NT2/D1 (cell line): ENCODE measurements around the gene PDK2.

Experiments used
- YY1 ChIP-seq: IDR thresholded peaks from 2 replicates; pipeline ENCODE4 v1.6.1; 2011; ENCODE audit not compliant: insufficient read length, insufficient read depth
- ZNF274 ChIP-seq: IDR thresholded peaks from 2 replicates; pipeline ENCODE4 v1.6.1; 2011; ENCODE audit warnings: mild to moderate bottlenecking, low read depth, low read length

DNA sequence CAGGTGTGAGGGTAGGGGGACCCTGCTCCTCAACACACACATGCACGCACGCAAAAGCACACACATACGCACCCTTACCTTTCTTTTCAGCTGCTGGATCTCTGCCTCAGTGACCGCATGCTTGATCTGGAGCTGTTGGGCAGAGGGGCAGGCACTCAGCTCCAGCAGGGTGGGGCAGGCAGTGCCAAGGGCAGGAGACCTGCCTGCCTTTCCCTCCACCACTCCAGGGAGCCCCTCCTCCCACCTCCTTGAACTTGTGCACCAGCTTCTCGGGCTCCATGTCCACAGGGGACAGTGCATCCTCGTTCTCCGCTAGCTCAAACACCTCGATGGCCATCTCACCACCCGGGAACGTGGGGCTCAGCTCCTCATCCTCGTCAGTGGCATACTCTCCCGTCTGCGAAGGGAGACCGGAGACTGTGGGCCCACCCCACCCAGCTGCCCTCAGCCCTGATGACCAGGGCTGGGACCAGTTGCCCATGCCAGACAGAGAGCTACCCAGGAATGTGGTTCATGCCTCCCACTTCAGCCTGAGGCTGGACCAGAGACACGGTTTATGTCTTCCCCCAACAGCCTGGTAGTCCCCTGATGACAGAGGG lies 44.1 kb downstream of the PDK2 start:
- TF ChIP-seq ZNF274 (no peak), YY1 (no peak)
